Fibroblast of the aortic adventitia (primary cell): ENCODE data around the gene PCDH19. TPM values are rescaled to one million over a fixed set of nuclear protein-coding genes. Genes with fewer than 3 reads are reported as not detected.
"Not testable (repeated sequence)": the region's sequence is repeated elsewhere in the genome, so short reads cannot be mapped to it uniquely, and the experiment has no call there.

ENCODE experiments used
- DNase-seq: peaks from one replicate; pipeline ENCODE4 v3.0.0-alpha.2; 2010; ENCODE audit warnings: low read depth
- H3K4me3 ChIP-seq: 2 replicates; pipeline ENCODE4 v1.5.1; 2011; ENCODE audit warnings: low read depth, mild to moderate bottlenecking, control low read depth, low read length, moderate library complexity
- CTCF ChIP-seq: IDR thresholded peaks from 2 replicates; pipeline ENCODE4 v1.5.1; 2011; ENCODE audit warnings: mild to moderate bottlenecking, low read length, control low read depth, inconsistent platforms; ENCODE audit not compliant: insufficient read depth
- total RNA-seq: library from RNA; depleted of rRNA; stranded (reverse); fragments of >200 nt; gene quantifications from 2 replicates; pipeline ENCODE4 v1.2.3, GENCODE V29; 2012; ENCODE audit warnings: low replicate concordance

PCDH19 gene
- 0.09 TPM in 1 of 2 replicates, not detected in the other for total RNA-seq

- DNase-seq: peak; percentile 28
- H3K4me3 ChIP-seq: peak within 1 kb of the TSS; percentile 48
- no peak for TF ChIP-seq CTCF
Measured at GRCh38 chrX:100409610-100410590, at the start of gene PCDH19. TSS of gene PCDH19 (minus strand) at chrX:100410273. CDS start at chrX:100408597, 1,676 bp downstream.

- no peak for TF ChIP-seq CTCF
- DNase-seq: no peak
- H3K4me3 ChIP-seq: no peak overlapping the region
Measured at GRCh38 chrX:100449696-100450608, 39.9 kb upstream of the PCDH19 start.

GRCh38 chrX:100447655-100448397 lies 37.8 kb upstream of the PCDH19 start:
- TF ChIP-seq CTCF: peak; percentile 88
- H3K4me3 ChIP-seq: no peak overlapping the region
- DNase-seq: peak; percentile 11

- TF ChIP-seq CTCF: no peak
- H3K4me3 ChIP-seq: no peak overlapping the region
- no peak for DNase-seq
Measured at GRCh38 chrX:100445593-100445992, 35.5 kb upstream of the PCDH19 start.

GRCh38 chrX:100441321-100441720 lies 31.2 kb upstream of the PCDH19 start:
- not testable (repeated sequence) for DNase-seq, H3K4me3 ChIP-seq

GRCh38 chrX:100440006-100440405 lies 29.9 kb upstream of the PCDH19 start:
- no peak overlapping the region for H3K4me3 ChIP-seq
- TF ChIP-seq CTCF: no peak
- no peak for DNase-seq
